Renal pelvis (tissue), 4 donors: ENCODE measurements around the gene FGGY. TPM values are rescaled to one million over a fixed set of nuclear protein-coding genes. Genes with fewer than 3 reads are reported as not detected.
"Not testable (repeated sequence)": the region's sequence is repeated elsewhere in the genome, so short reads cannot be mapped to it uniquely, and the experiment has no call there.

Experiments
- DNase-seq: peaks from one replicate; pipeline ENCODE4 v3.0.0-alpha.2; 2013
- polyA plus RNA-seq, 3 donors: library from polyadenylated mRNA; unstranded; fragments of 120-200 nt; gene quantifications; one replicate each; pipeline ENCODE4 v1.2.1, GENCODE V29; 2013; ENCODE audit not compliant: insufficient read length in 3 of 3

FGGY gene
- polyA plus RNA-seq, 3 donors = 21.3 to 24.9 (median 23.3) TPM

DNA sequence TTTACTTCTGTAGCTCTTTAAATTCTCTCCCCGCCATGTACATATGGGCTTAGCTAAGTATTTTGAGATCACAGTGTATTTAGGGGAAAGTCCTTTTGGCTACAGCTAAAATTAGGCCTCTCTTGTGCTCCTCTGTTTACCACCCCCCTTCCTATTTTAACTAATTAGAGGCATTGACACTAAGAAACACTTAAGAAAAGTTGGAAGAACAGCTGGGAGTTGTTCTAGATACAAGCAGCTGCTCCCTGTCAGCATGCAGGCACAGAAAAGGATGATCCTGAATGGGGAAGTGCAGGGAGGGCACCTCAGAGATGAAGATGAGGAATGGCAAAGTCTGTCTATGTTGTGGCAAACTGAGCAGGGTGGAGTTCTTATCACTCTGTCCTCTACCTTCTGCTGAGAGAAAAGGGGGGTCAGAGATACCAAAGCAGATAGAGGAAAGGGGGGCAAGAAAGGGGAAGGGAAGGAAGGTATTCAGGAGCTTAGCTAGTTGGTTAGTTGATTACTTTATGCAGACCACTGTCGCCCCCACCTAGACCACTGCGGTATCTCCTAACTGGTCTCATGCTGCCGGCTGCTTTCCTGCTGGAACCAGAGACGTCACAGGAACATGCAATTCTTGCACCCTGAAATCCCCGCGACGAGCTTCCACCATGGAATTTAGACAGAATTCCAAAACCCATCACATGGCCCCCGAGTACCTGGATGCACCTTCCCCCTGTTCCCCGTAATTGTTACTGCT, 435.5 kb downstream of the FGGY start:
- no peak for DNase-seq

- DNase-seq = no peak
Measured at GRCh38 chr1:59733443-59734141, 436.7 kb downstream of the FGGY start.

DNA sequence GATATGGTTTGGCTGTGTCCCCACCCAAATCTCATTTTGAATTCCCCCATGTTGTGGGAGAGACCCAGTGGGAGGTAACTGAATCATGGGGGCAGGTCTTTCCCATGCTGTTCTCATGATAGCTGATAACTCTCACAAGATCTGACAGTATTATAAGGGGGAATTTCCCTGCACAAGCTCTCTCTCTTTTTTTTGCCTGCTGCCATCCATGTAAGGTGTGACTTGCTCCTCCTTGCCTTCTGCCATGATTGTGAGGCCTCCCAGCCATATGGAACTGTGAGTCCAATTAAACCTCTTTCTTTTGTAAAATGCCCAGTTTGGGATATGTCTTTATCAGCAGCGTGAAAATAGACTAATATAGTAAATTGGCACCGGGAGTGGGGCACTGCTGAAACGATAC, 439.0 kb downstream of the FGGY start:
- not testable (repeated sequence) for DNase-seq

DNA sequence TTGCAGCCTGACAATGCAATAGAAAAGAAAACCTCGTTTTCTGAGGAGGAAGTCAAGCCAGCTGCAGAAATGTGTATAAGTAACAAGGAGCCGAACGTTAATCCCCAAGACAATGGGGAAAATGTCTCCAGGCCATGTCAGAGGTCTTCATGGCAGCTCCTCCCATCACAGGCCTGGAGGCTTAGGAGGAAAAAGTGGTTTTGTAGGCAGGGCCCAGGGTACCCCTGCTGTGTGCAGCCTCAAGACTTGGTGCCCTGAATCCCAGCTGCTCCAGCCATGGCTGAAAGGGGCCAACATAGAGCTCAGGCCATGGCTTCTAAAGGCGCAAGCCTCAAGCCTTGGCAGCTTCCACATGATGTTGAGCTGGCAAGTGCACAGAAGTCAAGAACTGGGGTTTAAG, 439.9 kb downstream of the FGGY start:
- no peak for DNase-seq

DNA sequence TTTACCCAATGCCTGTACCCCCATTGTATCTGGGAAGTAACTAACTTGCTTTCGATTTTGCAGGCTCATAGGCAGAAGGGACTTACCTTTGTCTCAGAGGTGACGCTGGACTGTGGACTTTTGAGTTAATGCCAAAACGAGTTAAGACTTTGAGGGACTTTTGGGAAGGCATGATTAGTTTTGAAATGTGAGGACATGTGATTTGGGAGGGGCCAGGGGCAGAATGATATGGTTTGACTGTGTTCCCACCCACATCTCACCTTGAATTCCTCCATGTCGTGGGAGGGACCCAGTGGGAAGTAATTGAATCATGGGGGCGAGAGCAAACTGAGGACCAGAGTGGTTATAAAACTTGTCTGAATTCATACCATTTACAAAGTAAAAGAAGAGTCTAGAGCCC, 440.7 kb downstream of the FGGY start:
- DNase-seq = no peak

GRCh38 chr1:59738152-59738551, 441.3 kb downstream of the FGGY start:
- no peak for DNase-seq

DNA sequence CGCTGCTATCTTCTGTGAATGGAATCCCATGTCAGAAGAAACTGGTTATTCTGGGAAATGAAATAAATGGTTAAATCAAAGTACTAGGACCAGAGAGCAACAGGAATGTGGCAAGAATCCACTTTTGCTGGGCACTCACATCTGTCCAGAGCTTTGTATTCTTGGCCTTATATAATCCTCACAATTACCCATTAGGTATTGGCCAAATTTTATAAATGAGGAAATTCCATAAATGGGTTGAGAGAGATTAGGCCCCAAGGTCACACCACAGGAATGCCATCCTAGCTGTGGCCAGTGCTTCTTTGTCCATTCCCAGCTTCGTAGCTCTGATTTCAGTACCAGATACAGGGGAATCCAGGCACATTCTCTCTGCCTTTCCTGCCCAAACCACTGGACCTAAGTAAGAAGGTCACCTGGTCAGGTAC, 441.7 kb downstream of the FGGY start:
- no peak for DNase-seq

DNA sequence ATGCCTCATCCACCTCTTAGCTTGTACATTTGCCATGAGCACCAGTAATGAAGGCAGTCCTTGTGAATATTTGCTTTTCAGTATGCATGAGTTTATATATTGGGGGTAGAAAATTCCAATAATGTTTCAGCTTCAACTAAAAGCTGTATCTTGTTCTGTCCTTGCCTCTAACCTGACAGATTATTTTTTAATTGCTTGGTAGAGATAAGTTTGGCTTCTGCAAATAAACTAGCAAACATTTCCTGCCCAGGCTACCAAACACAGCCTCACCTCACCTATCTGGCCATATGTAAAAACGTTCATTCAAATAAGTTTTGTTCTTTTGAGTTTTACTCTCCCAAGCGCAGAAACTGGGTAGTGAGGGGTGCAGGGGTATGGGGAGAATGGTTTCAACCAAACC, 442.2 kb downstream of the FGGY start:
- DNase-seq = no peak

DNA sequence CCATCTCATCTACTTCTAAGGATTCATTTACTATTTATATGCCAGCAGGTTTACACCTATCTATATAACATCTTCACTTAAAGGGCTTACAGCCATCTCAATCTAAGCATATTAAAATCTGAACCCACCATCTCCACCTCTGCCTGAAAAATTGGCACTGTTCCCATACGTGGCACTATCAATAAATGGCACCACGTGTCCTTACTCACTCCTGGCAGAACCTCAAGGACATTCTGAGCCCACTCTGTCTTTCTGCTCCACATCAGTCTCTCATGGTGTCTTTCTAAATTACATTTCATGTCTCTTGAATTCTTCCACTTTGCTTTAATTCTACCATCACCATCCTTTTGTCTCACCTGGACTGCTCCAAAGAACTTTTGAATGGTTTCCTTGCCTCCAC, 445.6 kb downstream of the FGGY start:
- no peak for DNase-seq

DNA sequence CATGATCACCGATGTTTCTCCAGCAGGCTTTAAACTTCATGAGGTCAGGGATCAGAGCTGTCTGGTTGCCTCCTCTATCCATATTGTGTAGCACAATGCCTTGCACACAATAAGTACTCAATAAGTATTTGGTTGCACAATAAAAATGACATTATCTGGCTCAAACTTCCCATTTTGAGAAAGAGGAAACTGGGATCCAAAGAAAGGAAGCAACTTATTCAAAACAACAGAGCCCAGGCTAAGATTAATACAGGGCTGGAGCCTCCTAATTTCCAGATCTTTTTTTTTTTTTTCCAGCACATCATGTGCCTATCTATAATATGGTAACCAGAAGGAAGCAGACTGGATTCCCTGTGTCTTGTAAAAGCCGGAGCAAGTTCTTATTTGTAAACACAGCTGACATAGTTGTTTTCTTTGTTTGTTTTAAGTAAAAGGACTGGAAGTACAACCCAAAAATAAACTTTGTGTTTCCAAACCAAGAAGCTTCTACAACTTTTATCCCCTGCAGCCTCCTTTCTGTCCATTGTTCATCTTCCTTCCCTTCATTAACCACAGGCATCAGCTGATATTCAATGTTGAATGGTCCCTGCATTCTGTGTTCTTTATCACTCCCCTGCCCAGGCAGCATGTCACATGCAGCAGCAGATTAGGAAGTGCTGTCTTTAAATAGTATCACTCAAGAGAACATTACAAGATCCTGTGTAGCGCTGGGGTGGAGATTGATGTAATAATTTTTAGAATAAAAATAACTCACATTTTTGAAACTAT, 446.6 kb downstream of the FGGY start:
- no peak for DNase-seq

- no peak for DNase-seq
Measured at GRCh38 chr1:59747420-59748024, 450.6 kb downstream of the FGGY start.

DNA sequence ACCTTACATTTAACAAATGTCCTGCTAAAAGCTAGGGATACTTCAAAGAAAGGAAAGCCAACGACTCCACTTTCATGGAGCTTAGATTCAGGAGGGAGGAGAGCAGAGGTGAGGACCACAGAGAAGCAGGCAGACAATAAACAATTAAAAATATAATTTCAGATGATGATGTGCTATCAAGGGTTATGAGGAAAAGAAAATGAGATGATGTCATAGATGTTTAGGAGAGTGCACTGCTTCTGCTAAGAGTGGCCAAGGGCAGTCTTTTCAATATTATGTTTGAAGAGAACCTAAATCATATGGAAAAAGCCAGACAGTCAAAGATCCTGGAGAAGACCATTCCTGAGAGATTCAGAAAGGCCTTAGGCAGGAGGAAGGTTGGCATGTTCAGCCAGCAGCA, 451.2 kb downstream of the FGGY start:
- DNase-seq = no peak

DNA sequence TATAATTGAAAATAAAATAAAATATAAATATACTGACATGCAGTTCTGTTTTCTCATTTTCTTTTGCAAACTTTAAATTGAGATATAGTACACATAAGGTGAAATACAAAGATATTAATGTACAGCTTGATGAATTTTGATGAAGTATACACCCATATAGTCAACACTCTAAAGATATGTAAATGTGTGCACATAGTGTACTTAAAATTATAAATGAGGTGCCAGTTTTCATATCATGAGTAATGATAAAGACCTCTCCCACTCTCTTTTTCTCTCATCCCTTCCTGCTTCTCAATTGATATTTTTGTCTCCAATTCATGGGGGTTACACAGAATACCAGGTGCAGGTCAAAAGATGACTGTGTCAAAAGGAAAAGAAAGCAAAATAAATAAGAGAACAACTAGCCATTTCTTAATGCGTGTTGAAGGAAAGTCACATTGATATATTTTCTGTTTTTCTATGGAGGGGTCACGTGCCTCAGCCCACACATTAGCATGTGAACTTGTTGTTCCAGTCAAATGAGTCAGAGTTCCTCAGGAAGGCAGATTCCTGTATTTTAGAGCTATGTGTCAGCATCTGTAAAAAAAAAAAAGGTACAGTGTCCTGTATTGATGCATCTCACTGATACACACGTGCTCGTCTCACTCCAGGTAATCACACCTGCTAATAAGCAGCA, 453.6 kb downstream of the FGGY start:
- no peak for DNase-seq

GRCh38 chr1:59751004-59751395, 454.1 kb downstream of the FGGY start:
- DNase-seq = no peak

DNA sequence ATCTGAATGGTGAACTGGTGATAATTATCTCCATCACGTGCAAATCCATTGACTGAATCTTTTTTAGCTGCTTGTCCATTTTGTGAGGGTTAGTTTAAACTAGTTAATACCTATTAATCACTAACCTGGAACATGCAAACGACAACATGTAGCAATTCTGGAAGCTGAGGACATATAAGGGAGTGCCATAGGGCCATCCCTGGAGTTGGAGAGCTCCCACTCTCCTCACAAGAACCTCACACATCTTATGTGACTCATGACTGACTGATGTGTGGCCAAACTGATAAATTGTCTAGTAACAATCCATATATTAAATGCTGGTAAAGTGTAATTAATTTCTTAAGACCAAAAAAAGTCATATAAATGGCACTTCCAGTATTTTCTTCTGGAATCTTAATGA, 454.9 kb downstream of the FGGY start:
- no peak for DNase-seq

DNA sequence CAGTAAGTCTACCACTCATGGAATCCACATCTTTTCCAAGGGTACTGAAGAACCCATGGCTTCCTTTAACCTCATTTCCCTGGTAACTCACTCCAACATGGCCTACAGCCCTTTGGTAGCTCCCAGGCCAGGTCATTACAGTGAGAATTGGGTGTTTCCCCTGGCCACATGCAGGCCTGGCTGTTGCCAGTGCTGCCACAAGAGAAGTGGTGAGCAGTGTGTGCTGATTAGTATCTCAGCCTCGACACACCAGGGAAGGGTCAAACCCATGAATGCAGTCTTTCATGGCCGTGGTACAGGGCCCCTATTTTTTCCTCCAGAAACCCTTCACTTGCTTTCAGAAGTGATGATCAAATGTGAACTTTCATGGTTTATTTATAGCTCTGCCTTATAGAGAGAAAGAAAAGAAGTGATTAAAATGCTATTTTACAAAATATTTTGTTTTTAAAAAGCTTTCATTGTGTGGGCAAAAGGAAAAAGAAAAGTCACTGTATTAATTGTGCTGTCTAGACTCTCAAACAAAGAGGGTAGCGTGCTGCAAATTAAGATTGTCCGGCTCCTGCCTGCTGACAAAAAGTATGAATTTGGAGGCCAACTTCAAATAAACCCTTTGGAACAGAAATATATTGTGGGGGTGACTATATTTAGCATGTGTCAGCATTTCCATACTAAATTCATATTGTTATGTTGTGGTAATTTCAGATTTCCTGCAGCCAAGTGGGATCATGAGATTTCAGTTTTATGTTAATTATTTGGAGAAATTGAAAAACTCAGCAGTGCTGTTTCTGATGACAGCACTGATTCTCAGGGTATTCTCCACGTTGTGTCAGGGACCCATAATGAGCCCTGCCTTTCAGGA, 455.9 kb downstream of the FGGY start:
- DNase-seq = no peak

- DNase-seq = no peak
Measured at GRCh38 chr1:59755069-59755685, 458.3 kb downstream of the FGGY start.

GRCh38 chr1:59757197-59757747, 460.4 kb downstream of the FGGY start:
- DNase-seq = no peak

DNA sequence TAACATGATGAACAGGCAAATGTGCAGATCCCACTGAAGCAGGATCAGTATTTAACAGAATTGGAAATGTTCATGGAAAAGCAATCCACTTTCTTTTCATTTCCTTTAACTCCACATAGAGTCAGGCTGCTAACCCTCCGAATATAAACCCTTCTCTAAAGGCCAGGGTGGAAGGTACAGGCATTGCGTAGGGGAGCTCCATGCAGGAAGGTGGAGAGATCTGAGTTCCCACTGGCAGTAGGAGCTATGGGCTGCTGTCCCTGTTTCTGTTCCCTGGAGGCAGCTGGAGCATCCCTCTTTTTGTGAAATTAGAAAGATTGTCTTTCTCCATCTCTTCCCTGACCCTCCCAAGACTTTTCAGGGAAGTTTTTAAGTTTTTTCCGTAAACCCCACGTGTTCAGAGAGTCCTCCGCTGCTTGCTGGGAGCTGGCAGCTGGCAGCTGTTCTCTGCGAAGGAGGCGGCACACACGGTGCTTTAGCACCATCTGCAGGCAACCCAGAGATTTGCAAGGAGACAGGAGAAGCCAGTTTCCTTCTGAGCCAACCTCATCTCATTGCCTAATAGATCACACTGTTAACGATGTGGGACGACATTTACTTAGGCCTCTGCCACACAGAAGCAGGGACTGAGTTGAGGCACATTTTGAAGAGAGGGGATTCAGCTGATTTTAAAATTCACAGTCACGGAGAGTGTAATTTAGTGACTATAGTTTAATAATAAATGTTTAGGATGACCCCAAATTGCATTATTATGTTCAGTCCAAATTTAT, 462.4 kb downstream of the FGGY start:
- DNase-seq = peak; percentile 85
